ENCODE measurements around the gene NMT1. TPM values are rescaled to one million over a fixed set of nuclear protein-coding genes. Genes with fewer than 3 reads are reported as not detected.

Gene NMT1
- total and polyA plus RNA-seq, 4 donors = 33.8 to 124 (median 103) TPM

Small RNA genes within 50 kb of the gene (microRNA-seq; reads per million reads assigned to microRNA genes)
- gene MIR6784 = 0.99 to 1.2 reads per million in 2 donors

Other genes starting within 250 kb of the NMT1 start
- 10 to 100 TPM; 23.8 to 34.3 TPM for gene GJC1, start 231.0 kb upstream of the NMT1 start, total RNA-seq
- 1 to 10 TPM; 2.9 to 5.6 TPM for gene GJC1, start 231.0 kb upstream of the NMT1 start, polyA plus RNA-seq
- gene HIGD1B, start 213.4 kb upstream of the NMT1 start, total RNA-seq = 1 to 10 TPM in 1 of 2 donors, under 1 TPM in 1; 0.58 to 1.3 TPM
- gene HIGD1B, start 213.4 kb upstream of the NMT1 start, polyA plus RNA-seq = not detected
- gene EFTUD2, start 161.9 kb upstream of the NMT1 start, total RNA-seq = 10 to 100 TPM; 64.4 to 78.6 TPM
- 10 to 100 TPM; 17.8 to 37.7 TPM for gene EFTUD2, start 161.9 kb upstream of the NMT1 start, polyA plus RNA-seq
- gene GFAP, start 145.8 kb upstream of the NMT1 start, total RNA-seq = 10 to 100 TPM in 1 of 2 donors, 1 to 10 TPM in 1; 2.3 to 17.6 TPM
- 1 to 10 TPM; 1.4 to 7.9 TPM for gene GFAP, start 145.8 kb upstream of the NMT1 start, polyA plus RNA-seq
- gene KIF18B, start 113.5 kb upstream of the NMT1 start, total RNA-seq = 1 to 10 TPM in 1 of 2 donors, under 1 TPM in 1; 0.16 to 1.7 TPM
- gene KIF18B, start 113.5 kb upstream of the NMT1 start, polyA plus RNA-seq = under 1 TPM in 1 of 2 donors, not detected in 1; 0.05 TPM
- gene C1QL1, start 93.0 kb upstream of the NMT1 start, total RNA-seq = 1 to 10 TPM in 1 of 2 donors, not detected in 1; 1.3 TPM
- gene C1QL1, start 93.0 kb upstream of the NMT1 start, polyA plus RNA-seq = not detected
- 10 to 100 TPM; 22.7 to 33.1 TPM for gene DCAKD, start 9.7 kb upstream of the NMT1 start, total RNA-seq
- gene DCAKD, start 9.7 kb upstream of the NMT1 start, polyA plus RNA-seq = 10 to 100 TPM; 14.5 to 20.1 TPM
- gene PLCD3, start 71.2 kb downstream of the NMT1 start, total RNA-seq = 10 to 100 TPM; 94.6 to 97.4 TPM
- 10 to 100 TPM; 22.8 to 93.8 TPM for gene PLCD3, start 71.2 kb downstream of the NMT1 start, polyA plus RNA-seq
- gene ACBD4, start 74.4 kb downstream of the NMT1 start, total RNA-seq = 10 to 100 TPM; 16.1 to 23.4 TPM
- 10 to 100 TPM; 68.6 to 69.7 TPM for gene ACBD4, start 74.4 kb downstream of the NMT1 start, polyA plus RNA-seq
- gene HEXIM1, start 87.2 kb downstream of the NMT1 start, total RNA-seq = 10 to 100 TPM; 48.7 to 64.0 TPM
- 10 to 100 TPM; 40.8 to 62.6 TPM for gene HEXIM1, start 87.2 kb downstream of the NMT1 start, polyA plus RNA-seq
- gene HEXIM2, start 100.6 kb downstream of the NMT1 start, total RNA-seq = 1 to 10 TPM; 2.7 to 6.0 TPM
- 1 to 10 TPM; 4.4 to 10.0 TPM for gene HEXIM2, start 100.6 kb downstream of the NMT1 start, polyA plus RNA-seq
- 10 to 100 TPM; 24.0 to 51.7 TPM for gene FMNL1, start 160.6 kb downstream of the NMT1 start, total RNA-seq
- 10 to 100 TPM in 1 of 2 donors, 1 to 10 TPM in 1; 2.2 to 11.9 TPM for gene FMNL1, start 160.6 kb downstream of the NMT1 start, polyA plus RNA-seq
- gene SPATA32, start 200.8 kb downstream of the NMT1 start, total RNA-seq = not detected
- not detected for gene SPATA32, start 200.8 kb downstream of the NMT1 start, polyA plus RNA-seq

Data from aorta (tissue), 4 donors.